OCI-LY1 (cell line): ENCODE measurements around the gene MACF1.

ENCODE experiments used
- H2AFZ ChIP-seq: fragments of 200-600 bp; sonication (generic), shearing (Covaris generic); 2 replicates; pipeline ENCODE4 v1.6.0; 2014; ENCODE audit warnings: antibody characterized with exemption, mild to moderate bottlenecking, low read length
- H3F3A ChIP-seq: fragments of 200-600 bp; sonication (generic), shearing (Covaris generic); 2 replicates; pipeline ENCODE4 v1.6.0; 2014; ENCODE audit warnings: mild to moderate bottlenecking, antibody characterized with exemption, low read length, moderate library complexity; ENCODE audit not compliant: insufficient read depth
- H3K27ac ChIP-seq: fragments of 200-600 bp; sonication (generic); 2 replicates; pipeline ENCODE4 v1.5.1; 2014; ENCODE audit warnings: low read length, mixed run types, mild to moderate bottlenecking, low read depth; ENCODE audit not compliant: poor library complexity, severe bottlenecking
- H3K27me3 ChIP-seq: fragments of 200-600 bp; sonication (generic); 2 replicates; pipeline ENCODE4 v1.6.0; 2014; ENCODE audit warnings: antibody characterized with exemption, mild to moderate bottlenecking, low read length, moderate library complexity; ENCODE audit not compliant: insufficient read depth
- H3K36me3 ChIP-seq: fragments of 200-600 bp; sonication (generic); 2 replicates; pipeline ENCODE4 v1.6.1; 2014; ENCODE audit warnings: mild to moderate bottlenecking, antibody characterized with exemption, low read length, moderate library complexity, mixed read lengths; ENCODE audit not compliant: insufficient read depth
- H3K4me1 ChIP-seq: fragments of 200-600 bp; sonication (generic); 2 replicates; pipeline ENCODE4 v1.5.1; 2014; ENCODE audit warnings: mild to moderate bottlenecking, low read length, moderate library complexity; ENCODE audit not compliant: insufficient read depth, severe bottlenecking
- H3K4me2 ChIP-seq: fragments of 200-600 bp; sonication (generic), shearing (Covaris generic); 2 replicates; pipeline ENCODE4 v1.6.1; 2014; ENCODE audit warnings: low read length
- H3K4me3 ChIP-seq: fragments of 200-600 bp; sonication (generic); 2 replicates; pipeline ENCODE4 v1.5.1; 2014; ENCODE audit warnings: low read length, low read depth, mild to moderate bottlenecking, mixed read lengths; ENCODE audit not compliant: poor library complexity, severe bottlenecking
- H3K79me2 ChIP-seq: fragments of 200-600 bp; shearing (Covaris generic); 2 replicates; pipeline ENCODE4 v1.6.1; 2016; ENCODE audit warnings: mixed run types, low read length, mixed read lengths; ENCODE audit not compliant: insufficient read depth
- H3K9ac ChIP-seq: fragments of 200-600 bp; sonication (generic), shearing (Covaris generic); 2 replicates; pipeline ENCODE4 v1.6.1; 2014; ENCODE audit warnings: mild to moderate bottlenecking, low read length, mixed read lengths
- H3K9me2 ChIP-seq: fragments of 200-600 bp; sonication (generic), shearing (Covaris generic); 2 replicates; pipeline ENCODE4 v1.6.1; 2014; ENCODE audit warnings: low read depth, mild to moderate bottlenecking, low read length, mixed read lengths
- H3K9me3 ChIP-seq: fragments of 200-600 bp; shearing (Covaris generic); 2 replicates; pipeline ENCODE4 v1.6.1; 2014; ENCODE audit warnings: low read length, mixed read lengths
- H4K20me1 ChIP-seq: fragments of 200-600 bp; sonication (generic), shearing (Covaris generic); 2 replicates; pipeline ENCODE4 v1.6.0; 2016; ENCODE audit warnings: mild to moderate bottlenecking, low read length; ENCODE audit not compliant: insufficient read depth
- EZH2 ChIP-seq: fragments of 200-600 bp; sonication (generic), shearing (Covaris generic); IDR thresholded peaks from 2 replicates; pipeline ENCODE4 v1.8.0; 2017; ENCODE audit warnings: borderline replicate concordance, mixed run types, mild to moderate bottlenecking, antibody characterized with exemption, low read length, moderate library complexity, mixed read lengths
- TF ChIP-seq, protein P1 (sequence below): fragments of 200-600 bp; sonication (generic), shearing (Covaris generic); IDR thresholded peaks from 2 replicates; pipeline ENCODE4 v1.5.1; 2017; ENCODE audit warnings: mild to moderate bottlenecking, antibody characterized with exemption, low read length, moderate library complexity, mixed read lengths

MACF1 gene

GRCh38 chr1:39220891-39221870 is 16.7 kb downstream of the MACF1 start:
- H3K4me2 ChIP-seq, result no peak overlapping the region
- no peak overlapping the region for H3K4me3 ChIP-seq
- no peak overlapping the region for H3K27ac ChIP-seq
- peaks cover 31% of the 10 kb centered on the region for H3K4me1 ChIP-seq
- no peaks in the 10 kb centered on the region for H4K20me1 ChIP-seq
- no peak for TF ChIP-seq EZH2
- TF ChIP-seq, protein P1, sequence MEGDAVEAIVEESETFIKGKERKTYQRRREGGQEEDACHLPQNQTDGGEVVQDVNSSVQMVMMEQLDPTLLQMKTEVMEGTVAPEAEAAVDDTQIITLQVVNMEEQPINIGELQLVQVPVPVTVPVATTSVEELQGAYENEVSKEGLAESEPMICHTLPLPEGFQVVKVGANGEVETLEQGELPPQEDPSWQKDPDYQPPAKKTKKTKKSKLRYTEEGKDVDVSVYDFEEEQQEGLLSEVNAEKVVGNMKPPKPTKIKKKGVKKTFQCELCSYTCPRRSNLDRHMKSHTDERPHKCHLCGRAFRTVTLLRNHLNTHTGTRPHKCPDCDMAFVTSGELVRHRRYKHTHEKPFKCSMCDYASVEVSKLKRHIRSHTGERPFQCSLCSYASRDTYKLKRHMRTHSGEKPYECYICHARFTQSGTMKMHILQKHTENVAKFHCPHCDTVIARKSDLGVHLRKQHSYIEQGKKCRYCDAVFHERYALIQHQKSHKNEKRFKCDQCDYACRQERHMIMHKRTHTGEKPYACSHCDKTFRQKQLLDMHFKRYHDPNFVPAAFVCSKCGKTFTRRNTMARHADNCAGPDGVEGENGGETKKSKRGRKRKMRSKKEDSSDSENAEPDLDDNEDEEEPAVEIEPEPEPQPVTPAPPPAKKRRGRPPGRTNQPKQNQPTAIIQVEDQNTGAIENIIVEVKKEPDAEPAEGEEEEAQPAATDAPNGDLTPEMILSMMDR, result no peak
- H3K27me3 ChIP-seq, result no peaks in the 10 kb centered on the region
- peaks cover 30% of the 10 kb centered on the region for H3K79me2 ChIP-seq
- peaks cover 8% of the 10 kb centered on the region; the same call in 1 of the 2 replicates for H3K36me3 ChIP-seq
- no peaks in the 10 kb centered on the region for H3K9me3 ChIP-seq
- H3F3A ChIP-seq, result no peaks in the 10 kb centered on the region
- no peaks in the 10 kb centered on the region for H3K9me2 ChIP-seq
- H3K9ac ChIP-seq, result no peak overlapping the region
- H2AFZ ChIP-seq, result no peak overlapping the region

DNA sequence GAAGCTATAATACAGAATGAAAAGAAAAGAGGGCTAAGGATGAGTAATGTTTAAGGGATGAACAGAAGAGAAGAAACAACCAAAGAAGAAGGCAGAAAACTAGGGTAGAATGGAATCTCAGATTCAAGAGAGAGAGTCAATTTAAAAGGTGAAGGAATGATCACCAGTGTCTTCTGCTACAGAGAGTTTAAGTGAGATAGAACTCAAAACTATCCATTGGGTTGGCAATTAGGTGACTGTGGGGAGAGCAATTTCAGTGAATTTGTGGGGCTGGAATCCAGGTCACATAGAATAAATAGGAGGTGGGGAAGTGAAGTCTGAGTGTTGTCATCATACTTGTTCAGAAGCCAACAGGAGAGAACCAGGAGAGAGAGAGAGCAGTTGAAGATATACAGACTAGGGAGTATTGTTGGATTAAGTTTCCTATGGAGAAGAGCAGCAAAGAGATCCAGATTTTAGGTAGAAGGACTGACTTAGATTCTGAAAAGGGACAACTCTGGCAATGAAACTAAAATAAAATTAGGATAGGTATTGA is 19.9 kb downstream of the MACF1 start:
- Histone ChIP-seq H3K9me3 (no peaks in the 10 kb centered on the region), H3K4me2 (no peak overlapping the region), H3K9ac (no peak overlapping the region), H4K20me1 (no peaks in the 10 kb centered on the region), H3K36me3 (peaks cover 4% of the 10 kb centered on the region; the same call in 1 of the 2 replicates), H3F3A (no peaks in the 10 kb centered on the region), H3K4me1 (peaks cover 14% of the 10 kb centered on the region), H3K27me3 (no peaks in the 10 kb centered on the region), H2AFZ (no peak overlapping the region), H3K4me3 (no peak overlapping the region), H3K79me2 (peaks cover 16% of the 10 kb centered on the region; the same call in 1 of the 2 replicates), H3K27ac (no peak overlapping the region), H3K9me2 (no peaks in the 10 kb centered on the region)
- TF ChIP-seq, protein P1, result no peak
- no peak for TF ChIP-seq EZH2

- Histone ChIP-seq H3K27ac (no peak overlapping the region), H3K36me3 (peaks cover 8% of the 10 kb centered on the region; the same call in 1 of the 2 replicates), H4K20me1 (no peaks in the 10 kb centered on the region), H3K79me2 (peaks cover 14% of the 10 kb centered on the region; the same call in 1 of the 2 replicates), H3K9ac (no peak overlapping the region), H3K9me2 (no peaks in the 10 kb centered on the region), H3K27me3 (no peaks in the 10 kb centered on the region), H3K9me3 (no peaks in the 10 kb centered on the region), H2AFZ (no peak overlapping the region), H3F3A (no peaks in the 10 kb centered on the region), H3K4me2 (no peak overlapping the region), H3K4me1 (peaks cover 32% of the 10 kb centered on the region), H3K4me3 (no peak overlapping the region)
- TF ChIP-seq EZH2, result no peak
- TF ChIP-seq, protein P1, result no peak
These were observed 22.3 kb downstream of the MACF1 start for GRCh38 chr1:39226836-39227235.
